Hindlimb muscle (tissue), 1 donor: ENCODE data around the gene KRT7. TPM values are rescaled to one million over a fixed set of nuclear protein-coding genes. Genes with fewer than 3 reads are reported as not detected.

Source experiments
- DNase-seq: peaks from one replicate; pipeline ENCODE4 v3.0.0-alpha.2; 2013
- polyA plus RNA-seq: library from polyadenylated mRNA; unstranded; fragments of 120-200 nt; gene quantifications from one replicate; pipeline ENCODE4 v1.2.1, GENCODE V29; 2013; ENCODE audit not compliant: insufficient read length

Gene KRT7
- polyA plus RNA-seq, result 1.9 TPM

GRCh38 chr12:52232674-52233461 is at the start of gene KRT7:
KRT7 (plus strand) TSS chr12:52233243; CDS start chr12:52233297, 54 bp downstream.
- no peak for DNase-seq

- no peak for DNase-seq
These were observed 49.5 kb upstream of the KRT7 start for GRCh38 chr12:52183544-52183910.

GRCh38 chr12:52183971-52184370 is 49.1 kb upstream of the KRT7 start:
- DNase-seq, result no peak

GRCh38 chr12:52184813-52185212 is 48.2 kb upstream of the KRT7 start:
- DNase-seq, result no peak

GRCh38 chr12:52185400-52185967 is 47.6 kb upstream of the KRT7 start:
- no peak for DNase-seq

- DNase-seq, result no peak
These were observed 46.8 kb upstream of the KRT7 start for GRCh38 chr12:52186118-52186840.

GRCh38 chr12:52187206-52187605 is 45.8 kb upstream of the KRT7 start:
- DNase-seq, result no peak

- DNase-seq, result no peak
These were observed 45.4 kb upstream of the KRT7 start for GRCh38 chr12:52187640-52188039.

- no peak for DNase-seq
These were observed 44.4 kb upstream of the KRT7 start for GRCh38 chr12:52188658-52189057.

GRCh38 chr12:52189376-52190174 is 43.5 kb upstream of the KRT7 start:
- DNase-seq, result no peak

- DNase-seq, result no peak
These were observed 41.9 kb upstream of the KRT7 start for GRCh38 chr12:52190860-52191729.

GRCh38 chr12:52191841-52192791 is 40.9 kb upstream of the KRT7 start, which contains the start of gene KRT80:
KRT80 (minus strand) TSS chr12:52192014; CDS start chr12:52191902, 112 bp downstream.
- DNase-seq, result peak; percentile 66

GRCh38 chr12:52193532-52193931 is 39.5 kb upstream of the KRT7 start:
- DNase-seq, result no peak

GRCh38 chr12:52193991-52194390 is 39.1 kb upstream of the KRT7 start:
- DNase-seq, result no peak

- DNase-seq, result no peak
These were observed 37.8 kb upstream of the KRT7 start for GRCh38 chr12:52195065-52195730.

- DNase-seq, result no peak
These were observed 35.4 kb upstream of the KRT7 start for GRCh38 chr12:52197371-52198231.

- DNase-seq, result no peak
These were observed 34.4 kb upstream of the KRT7 start for GRCh38 chr12:52198454-52199215.

- no peak for DNase-seq
These were observed 33.6 kb upstream of the KRT7 start for GRCh38 chr12:52199294-52199919.
